ENCODE data around the gene OOSP4A.

The OOSP4A gene

DNA sequence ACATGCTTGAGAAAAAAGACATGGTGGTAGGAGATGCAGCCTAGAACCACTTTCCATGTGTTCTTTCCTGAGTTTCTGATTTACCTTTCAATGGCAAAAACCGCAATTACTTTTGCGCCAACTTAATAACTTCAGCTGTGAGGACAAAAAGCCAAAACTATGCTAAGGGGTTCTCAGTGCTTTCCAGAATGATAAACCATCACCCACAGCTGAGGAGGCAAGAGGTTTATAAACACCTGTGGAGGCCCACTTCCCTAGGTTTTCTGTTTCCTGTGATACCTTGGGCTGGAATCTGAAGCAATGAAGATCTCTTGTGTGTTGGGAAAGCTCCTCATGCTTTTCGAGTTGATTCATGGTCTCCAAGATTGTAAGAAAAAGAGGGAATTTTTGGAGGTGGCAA, at the start of gene OOSP4A:
TSS of gene OOSP4A (plus strand) at position 301 of the 400 bp plus-strand sequence. CDS start at position 301, 0 bp downstream.
- DNase-seq, result no peak

DNA sequence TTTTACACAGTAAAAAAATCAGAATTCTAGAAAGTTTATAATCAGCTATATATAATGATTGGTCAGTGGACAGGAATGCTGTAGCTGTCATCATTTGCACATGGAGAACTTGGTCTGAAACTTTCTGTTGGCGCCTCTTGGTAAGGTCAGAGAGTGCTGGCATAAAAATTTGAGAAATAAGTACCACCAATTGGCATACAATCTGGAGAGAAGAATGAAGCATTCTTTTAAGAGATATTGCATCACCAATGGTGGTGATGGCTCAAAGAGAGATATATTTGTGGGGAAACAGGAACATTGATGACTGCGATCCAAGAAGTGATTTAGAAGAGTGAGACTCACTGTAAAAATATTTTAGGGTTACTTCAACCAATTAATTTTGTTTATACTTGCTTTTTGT, 45.4 kb upstream of the OOSP4A start:
- no peak for DNase-seq

DNA sequence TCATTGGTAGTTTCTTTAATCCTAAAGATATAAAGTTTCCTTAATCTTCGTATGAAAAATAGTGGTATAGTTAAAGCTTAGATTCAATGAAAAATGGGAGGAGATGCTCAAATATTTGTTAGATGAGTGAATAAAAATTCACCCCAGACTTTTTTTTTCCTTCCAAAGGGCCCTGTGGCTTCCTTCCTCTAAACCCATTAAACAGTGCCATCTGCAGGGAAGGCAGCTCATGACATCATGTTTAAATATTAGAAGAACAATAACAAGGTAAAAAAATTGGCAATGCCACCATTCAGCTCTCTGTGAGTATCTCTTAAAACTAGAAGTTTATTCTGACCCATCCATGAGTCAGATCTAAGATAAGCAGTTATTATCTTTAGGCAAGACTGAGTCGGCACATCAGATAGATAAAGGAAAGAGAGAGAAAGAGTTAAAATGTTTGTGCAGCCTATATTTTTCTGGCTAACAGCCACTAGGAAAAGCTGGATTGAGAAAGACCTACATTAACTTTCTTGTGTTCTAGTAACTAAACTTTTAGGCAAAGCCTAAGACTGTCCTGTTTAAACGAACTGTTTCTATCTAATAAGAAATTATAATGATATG, 44.7 kb upstream of the OOSP4A start:
- no peak for DNase-seq

DNA sequence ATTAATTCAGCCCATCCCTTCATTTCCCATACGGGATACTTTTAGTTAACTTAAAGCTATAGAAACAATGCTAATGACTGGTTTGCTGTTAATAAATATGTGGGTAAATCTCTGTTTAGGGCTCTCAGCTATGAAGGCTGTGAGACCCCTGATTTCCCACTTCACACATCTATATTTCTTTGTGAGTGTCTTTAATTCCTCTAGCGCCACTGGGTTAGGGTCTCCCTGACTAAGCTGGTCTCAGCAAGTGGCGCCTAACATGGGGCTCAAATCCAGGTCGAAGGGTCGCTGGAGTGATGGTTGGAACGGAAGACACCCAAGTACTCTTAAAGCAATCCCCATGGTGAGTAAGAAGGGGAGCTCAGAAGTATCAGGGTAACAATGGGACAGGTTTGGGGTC, 40.0 kb upstream of the OOSP4A start:
- no peak for DNase-seq

DNA sequence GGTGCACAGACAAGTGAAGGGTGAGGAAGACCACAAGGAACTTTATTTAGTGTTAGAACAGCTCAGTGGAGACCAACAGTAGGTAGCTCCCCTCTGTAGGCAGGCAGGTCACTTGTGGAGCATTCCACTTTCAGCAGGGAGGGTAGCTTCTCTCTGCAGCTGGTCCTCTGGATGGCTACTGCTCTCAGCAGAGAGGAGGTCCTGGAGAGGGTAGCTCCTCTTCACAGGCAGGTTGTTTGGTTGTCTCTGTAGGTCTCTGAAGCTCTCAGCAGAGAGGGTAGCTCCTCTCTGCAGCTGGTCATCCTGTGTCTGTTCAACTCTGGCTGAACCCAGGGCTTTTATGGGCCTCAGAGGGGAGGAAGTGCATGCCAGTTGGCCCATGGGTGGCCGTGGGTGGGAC, 32.1 kb upstream of the OOSP4A start:
- DNase-seq, result no peak

DNA sequence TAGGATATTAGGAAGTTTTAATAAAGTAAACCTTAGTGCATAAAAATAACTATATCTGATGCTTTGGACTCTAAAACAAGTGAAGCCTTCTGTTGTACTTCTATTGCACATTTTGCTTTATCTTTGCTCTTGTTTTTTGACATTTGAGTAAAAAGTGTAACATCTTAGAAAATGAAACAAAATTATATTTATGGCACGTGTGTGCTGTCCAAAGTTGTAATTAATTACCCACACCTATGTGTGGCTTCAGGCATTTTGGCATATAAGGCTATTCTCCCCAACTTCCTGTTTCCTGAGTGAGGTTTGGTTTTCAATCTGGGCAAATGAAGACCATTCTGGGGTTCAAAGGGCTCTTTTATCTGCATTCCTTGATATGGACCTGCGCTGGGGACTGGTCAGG, 25.7 kb upstream of the OOSP4A start, which contains the start of gene OOSP1:
TSS of gene OOSP1 (plus strand) at position 301 of the 400 bp plus-strand sequence. CDS start at position 324, 23 bp downstream.
- DNase-seq, result no peak

DNA sequence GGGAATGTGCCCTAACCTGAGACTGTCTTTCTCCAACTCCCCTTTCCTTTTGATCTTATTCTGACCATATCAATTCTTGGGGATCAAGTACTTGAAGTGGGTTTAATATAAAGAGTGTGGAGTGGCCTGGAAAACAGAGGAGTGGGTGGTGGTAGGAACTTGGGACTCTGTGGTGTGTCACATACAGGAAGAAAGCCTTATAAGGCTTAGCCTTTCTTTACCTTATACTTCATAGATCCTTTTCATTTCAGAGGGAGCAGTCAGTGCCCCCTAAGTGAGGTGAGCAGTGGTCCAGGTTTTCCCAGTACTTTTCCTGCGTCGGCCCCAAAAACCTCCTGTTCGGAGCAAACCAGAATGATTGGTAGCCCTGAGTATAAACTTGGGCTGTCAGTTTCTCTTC, 25.1 kb upstream of the OOSP4A start:
- no peak for DNase-seq

DNA sequence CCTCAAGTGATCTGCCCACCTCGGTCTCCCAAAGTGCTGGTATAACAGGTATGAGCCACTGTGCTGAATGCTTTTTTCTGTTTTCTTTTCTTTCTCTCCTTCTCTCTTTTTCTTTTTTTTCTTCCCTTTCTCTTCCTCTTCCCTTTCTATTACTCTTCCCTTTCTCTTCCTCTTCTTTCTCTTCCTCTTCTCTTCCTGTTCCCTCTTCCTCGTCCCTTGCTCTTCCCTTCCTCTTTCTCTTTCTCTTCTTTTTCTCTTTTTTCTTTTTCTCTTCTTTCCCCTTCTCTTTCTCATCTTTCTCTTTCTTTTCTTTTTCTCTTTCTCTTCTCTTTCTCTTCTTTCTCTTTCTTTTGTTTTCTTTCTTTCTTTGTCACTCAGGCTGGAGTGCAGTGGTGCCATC, 24.4 kb upstream of the OOSP4A start:
- no peak for DNase-seq

DNA sequence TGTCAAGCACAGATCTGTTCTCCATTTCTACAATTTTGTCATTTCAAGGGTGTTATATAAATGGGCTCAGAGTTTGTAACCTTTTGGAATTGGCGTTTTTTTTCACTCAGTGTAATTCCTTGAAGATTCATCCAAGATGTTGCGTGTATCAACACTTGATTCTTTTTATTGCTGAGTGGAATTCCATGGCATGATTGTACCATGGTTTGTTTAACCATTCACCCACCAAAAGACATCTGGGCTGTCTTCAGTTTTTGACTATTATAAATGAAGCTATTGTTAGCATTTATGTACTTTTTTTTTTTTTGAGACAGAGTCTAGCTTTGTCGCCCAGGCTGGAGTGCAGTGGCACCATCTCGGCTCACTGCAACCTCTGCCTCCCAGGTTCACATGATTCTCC, 22.7 kb upstream of the OOSP4A start:
- DNase-seq, result no peak

DNA sequence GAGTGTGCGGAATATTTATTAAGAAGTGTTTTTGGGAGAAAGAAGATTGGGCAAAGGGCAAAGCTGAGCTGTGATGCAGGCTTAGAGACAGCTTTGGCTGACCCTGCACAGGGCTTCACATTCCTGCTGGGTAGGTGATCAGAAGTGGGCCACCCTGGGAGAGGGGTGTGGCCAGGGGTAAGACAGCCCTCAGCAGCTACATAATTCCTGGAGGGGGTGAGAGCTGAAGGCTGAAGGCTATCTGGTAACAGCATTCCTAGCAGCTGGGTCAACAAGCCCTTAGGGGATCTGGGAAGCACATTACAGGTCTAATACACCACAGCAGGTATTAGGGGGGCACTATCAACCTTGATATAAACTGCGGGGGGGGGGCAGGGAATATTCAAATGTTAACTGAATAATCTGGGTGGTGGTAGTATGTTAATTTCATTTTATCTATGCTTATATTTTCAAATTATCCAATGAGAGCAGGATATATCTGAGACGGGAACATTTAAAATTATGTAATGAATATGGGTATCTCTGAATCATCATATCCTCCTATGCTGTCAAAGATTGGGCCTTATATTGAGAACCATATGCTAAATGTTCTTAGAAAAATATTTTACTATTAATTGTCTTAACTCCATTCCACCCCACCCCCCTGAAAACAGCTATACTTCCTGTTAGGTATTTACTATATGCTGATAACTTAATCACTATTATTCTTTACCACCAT, 19.7 kb upstream of the OOSP4A start:
- DNase-seq, result no peak

DNA sequence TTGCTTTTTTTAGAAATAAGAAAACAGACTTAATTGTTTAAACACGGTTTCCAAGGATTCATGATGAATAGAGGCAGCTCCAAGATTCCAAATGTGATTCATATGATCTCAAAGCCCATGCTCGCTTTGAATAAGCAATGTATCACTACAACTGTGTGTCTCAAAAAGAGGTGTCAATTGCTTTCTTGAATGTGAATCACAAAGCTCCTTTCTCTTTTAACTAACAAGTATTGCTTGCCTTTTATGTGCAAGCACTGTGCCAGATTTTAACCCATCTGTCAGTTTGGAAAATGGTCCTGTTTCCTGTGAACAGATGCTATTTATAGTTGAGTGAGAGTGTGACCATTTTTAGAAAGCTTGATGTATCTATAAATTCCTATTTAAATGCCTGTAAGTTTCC, 19.1 kb upstream of the OOSP4A start:
- no peak for DNase-seq

DNA sequence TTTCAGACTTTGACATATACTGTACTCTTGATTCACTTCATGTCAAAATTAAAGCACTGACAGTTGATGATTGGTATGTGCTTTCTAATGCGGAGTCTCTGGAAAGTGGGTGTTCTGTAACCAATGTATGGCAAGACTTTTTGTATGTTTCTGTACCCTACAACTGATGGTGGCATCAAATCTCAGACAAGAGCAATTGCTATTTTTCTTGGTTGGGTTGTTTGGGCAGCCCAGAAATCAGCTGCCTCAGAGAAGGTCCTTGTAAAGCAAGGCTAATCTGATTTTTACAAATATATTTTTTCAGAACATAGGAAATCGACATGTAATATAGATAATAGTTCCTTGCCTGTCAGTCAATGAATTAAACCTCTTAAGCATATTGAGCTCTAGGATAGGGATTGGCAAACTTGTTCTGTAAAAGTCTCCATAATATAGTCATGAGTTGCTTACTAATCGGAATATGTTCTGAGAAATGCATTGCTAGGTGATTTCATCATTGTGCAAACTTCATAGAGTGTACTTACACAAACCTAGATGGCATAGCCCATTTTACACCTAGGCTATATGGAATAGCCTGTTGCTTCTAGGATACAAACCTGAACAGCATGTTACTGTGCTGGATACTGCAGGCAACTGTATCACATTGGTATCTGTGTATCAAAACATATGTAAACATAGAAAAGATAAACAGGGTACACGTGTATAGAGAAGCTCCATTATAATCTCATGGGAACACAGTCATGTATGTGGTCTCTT, 10.2 kb upstream of the OOSP4A start:
- DNase-seq, result no peak

DNA sequence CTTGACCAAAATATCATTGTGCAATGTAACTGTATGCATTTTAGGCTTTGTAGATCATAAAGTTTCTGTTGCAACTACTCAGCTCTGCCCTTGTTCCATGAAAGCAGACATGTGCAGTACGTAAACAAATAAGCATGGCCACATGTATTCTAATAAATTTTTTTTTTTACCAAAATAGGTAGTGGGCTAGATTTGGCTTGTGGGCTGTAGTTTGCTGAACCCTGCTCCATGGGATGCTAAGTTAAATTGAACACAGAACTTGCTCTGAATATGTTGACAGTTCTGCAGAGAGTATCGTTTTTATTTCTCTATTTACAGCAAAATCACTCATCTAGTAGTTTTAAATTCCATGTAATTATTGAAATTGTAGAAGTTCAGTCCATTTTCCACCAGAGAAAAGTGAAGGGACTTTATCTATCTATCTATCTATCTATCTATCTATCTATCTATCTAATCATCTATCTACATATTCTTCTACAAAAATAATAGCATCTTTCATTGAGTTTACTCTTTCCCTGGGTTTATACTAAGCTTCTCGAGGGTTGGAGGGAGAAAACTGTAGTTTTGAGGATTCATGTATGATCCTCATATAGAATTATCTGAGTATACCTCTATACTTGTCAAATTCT, 9.5 kb upstream of the OOSP4A start:
- no peak for DNase-seq

DNA sequence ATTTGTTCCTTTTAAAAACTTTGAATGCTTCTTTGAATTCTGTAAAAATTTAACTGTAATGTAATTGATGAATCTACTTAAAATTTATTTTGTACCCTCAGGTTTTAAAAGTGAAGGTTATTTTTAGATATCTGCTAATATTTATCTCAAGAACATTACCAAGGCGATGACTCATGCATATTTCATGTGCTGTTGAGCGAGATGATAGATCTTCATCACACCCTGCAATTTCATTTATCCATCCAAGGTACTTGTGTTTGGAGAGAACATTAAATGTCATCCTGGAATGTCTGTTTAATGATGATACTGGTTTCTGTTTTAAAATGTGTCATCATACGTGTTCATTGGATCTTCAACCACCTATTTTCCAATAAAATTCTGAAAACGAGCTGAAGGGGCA, 6.7 kb upstream of the OOSP4A start:
- no peak for DNase-seq

DNA sequence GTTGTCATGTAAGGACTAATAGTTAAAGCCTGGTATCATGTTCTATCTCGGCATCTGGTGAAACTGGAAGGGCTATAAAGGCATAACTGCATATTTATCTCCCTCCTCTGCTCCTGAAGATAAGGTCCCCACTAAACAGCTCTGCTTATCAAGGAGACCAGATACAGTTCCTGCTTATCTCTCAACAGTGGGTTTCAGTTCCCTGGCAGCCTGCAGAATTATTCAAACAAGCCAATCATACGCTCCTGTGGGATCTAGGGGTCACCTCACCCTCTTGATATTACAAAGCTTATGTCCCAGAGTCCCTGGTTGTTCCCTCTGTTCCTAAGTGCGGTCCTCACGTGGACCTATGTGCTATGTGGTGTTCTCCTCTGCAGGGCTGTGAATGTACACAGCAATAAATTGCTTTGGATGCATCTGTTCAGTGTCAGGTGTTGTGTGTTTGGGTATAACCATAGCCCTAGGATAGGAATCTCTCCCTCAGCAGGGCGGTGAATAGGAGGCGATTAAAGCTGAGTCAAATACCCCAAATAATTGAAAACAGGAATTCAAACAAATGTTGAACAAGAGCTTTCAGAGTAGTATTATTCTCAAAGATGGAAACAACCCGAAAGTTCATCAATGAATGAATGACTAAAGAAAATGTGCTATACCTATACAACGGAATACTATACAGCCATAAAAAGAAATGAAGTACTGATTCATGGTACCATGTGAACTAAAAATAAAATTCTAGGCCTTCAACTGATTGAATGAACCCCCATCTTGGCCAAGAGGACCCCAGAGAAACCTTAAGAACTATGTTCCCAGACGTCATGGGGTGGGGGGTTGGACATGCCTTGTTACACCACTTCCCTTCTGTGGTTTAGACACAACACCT, 3.1 kb upstream of the OOSP4A start:
- DNase-seq, result no peak

DNA sequence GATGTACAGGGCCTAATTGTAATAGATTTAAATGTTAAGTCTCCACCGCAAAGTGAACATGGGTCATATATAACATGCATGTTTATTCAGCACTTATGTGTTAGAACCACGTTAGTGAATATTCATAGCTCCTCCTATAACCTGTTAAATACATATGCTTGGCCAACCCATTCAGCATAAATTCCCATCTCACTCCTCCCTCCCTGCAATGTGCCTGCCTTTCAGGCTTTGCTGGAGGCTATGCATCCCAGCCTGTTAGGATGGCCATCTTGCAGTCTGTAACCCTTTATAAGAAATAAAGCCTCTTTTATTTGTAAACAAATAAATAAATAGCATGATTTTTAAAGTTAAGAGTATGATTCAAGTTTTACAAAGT, 1.7 kb upstream of the OOSP4A start:
- DNase-seq, result no peak

DNA sequence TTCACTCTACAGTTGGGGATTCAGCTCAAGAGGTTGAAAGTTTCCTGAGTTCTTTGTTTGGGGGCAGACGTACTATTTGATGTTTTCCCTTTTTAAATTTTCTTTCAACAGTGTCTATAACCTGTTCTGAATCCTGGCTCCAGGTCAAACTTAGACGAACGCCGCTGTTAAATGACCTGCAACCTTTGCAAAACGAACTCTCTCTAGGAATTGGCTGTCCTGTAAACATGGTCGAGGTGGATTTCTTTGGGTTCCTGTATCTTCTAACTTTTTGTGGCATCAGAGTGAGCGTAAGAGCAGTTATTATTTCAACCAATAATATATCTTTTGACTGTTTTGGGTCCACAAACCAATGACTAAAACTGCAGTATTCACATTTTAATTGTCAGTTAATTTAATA, 1.6 kb downstream of the OOSP4A start:
- no peak for DNase-seq

DNA sequence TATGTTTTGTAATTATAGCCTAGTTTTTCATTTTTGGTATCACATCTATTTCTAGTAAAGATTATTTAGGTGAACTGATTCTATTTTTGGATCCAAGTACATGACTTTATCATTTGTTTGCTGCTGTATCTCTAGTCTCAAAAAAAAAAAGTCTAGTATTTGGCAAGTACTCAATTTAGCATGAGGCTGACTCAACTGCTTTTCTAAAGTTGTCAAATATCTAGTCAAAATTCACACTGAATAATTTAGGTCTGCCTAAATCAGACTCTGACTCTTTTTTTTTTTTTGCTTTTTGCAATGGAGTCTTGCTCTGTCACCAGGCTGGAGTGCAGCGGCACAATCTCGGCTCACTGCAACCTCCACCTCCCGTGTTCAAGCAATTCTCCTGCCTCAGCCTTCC, 2.4 kb downstream of the OOSP4A start:
- no peak for DNase-seq

DNA sequence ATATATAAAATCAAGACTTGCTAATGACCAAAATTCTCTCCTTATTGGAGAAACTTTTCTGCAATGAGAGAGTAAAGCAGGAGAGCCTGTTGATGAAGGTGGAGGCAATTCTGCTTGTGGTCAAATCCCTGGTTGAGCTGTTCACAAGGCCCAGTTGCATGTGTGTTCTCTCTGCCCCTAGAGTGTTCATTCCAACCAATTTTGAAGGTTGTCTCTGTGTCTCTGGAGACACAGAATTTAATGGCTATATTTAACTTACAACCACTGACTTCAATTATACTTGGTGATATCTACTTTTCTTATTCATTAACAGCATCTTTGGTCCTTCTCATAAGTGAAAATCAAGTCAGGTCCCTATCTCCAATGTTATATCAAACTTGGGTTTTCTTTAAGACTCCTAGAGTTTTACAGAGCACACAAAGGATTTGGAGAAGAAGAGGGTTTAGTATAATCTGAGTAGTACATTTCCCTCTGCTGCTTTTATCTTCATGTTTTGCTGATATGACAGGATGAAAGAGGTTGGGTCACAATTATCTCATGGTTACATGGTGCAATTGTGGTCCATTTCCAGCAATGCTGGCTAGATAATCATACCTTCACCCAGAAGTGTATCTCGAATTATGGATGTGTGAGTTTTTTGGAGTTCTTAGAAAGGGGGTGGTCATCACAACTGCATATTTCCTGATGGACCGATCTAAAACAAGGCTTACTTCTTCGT, 4.0 kb downstream of the OOSP4A start:
- DNase-seq, result no peak

DNA sequence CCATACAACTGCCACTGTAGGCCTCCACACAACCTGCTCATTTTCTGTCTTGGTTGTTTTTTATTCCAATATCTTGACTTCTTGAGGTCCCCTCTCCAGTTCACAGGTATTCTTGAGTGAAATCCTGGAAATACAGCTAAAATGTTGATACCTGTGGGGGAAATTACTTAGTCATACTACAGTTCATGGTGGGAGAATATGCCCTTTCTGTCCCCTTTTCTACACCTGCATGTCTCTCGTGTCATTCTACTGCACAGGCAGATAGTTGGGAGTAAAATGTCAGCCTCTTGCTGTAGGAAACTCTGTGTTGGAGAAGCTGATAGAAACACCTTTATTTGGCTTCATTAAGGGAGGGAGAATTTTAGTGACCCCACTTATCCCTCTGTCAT, 4.6 kb downstream of the OOSP4A start:
- no peak for DNase-seq

DNA sequence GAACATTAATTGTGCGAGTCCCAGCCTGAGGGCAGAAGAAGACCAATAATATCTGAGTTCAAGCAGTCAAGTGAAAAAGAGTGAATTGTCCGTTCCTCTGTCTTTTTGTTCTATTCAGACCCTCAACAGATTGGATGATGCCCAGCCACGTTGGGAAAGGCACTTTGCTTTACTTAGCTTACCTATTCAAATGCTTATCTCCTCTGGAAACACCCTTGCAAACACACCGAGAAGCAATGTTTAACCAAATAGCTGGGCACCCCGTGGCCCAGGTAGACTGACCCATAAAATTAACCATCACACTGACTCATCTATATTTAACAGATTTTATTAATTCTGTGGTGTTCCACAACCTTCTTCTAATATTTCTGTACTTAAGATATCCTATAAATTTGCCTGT, 9.3 kb downstream of the OOSP4A start:
- no peak for DNase-seq
